GM12878 (cell line): ENCODE results near the gene PALLD.

Experiments
- CTCF ChIP-seq, 3 experiments: IDR thresholded peaks in 2 of 3; conservative IDR thresholded peaks in 1 of 3; 2 replicates each; pipeline ENCODE4 v1.5.1; 2011; ENCODE audit warnings: low read depth in 3 of 3, low read length in 3 of 3, mild to moderate bottlenecking in 3 of 3, control low read depth in 2 of 3, moderate library complexity in 2 of 3, inconsistent platforms in 1 of 3, mixed read lengths in 1 of 3; ENCODE audit not compliant: control insufficient read depth in 2 of 3, insufficient read depth in 1 of 3; ENCODE audit errors: extremely low read depth in 1 of 3
- MTA3 ChIP-seq: IDR thresholded peaks from 2 replicates; pipeline ENCODE4 v1.6.1; 2012; ENCODE audit warnings: low read length, inconsistent platforms, borderline replicate concordance
- MYC ChIP-seq: IDR thresholded peaks from 2 replicates; pipeline ENCODE4 v1.6.1; 2011; ENCODE audit warnings: mild to moderate bottlenecking, low read length, moderate library complexity, inconsistent platforms; ENCODE audit not compliant: insufficient read depth, insufficient replicate concordance, insufficient read length, severe bottlenecking
- PRDM15 ChIP-seq: fragments of 450-650 bp; formaldehyde crosslinking; IDR thresholded peaks from 2 replicates; pipeline ENCODE4 v1.4.0; 2020; ENCODE audit warnings: mild to moderate bottlenecking, moderate library complexity

GRCh38 chr4:168577624-168578023, 80.8 kb downstream of the PALLD start:
- TF ChIP-seq MYC (no peak), PRDM15 (CRISPR knock-in tag) (no peak), CTCF (IDR thresholded peaks at IDR 0.05 in 2 of 3, conservative IDR thresholded peaks at IDR 0.05 in 1 of 3; ENCODE audit: control insufficient read depth in 2 of 3, extremely low read depth in 1 of 3, insufficient read depth in 1 of 3, low read depth in 3 of 3, low read length in 3 of 3) (no peak), MTA3 (no peak)
